Right atrium auricular region (tissue), 2 donors: ENCODE results near the gene CFTR. TPM values are rescaled to one million over a fixed set of nuclear protein-coding genes. Genes with fewer than 3 reads are reported as not detected.
A peak's percentile ranks its signal among the peaks of the same experiment; 100 is the strongest.
"Not testable (repeated sequence)": the region's sequence is repeated elsewhere in the genome, so short reads cannot be mapped to it uniquely, and the experiment has no call there.

Source experiments
- DNase-seq: peaks from one replicate; pipeline ENCODE4 v3.0.0-alpha.2; 2019; ENCODE audit warnings: low spot score
- H3K27ac ChIP-seq, 2 donors: fragments of 200-600 bp; sonication (generic); 1 replicate in 1 of 2; 2 replicates in 1 of 2; pipeline ENCODE4 v1.5.1; 2016 to 2019
- H3K27me3 ChIP-seq, 2 donors: fragments of 200-600 bp; sonication (generic); one replicate each; pipeline versions ENCODE4 v1.5.1 to v1.6.0; 2017 to 2019
- H3K36me3 ChIP-seq: fragments of 200-600 bp; sonication (generic); one replicate; pipeline ENCODE4 v1.5.1; 2016
- H3K4me1 ChIP-seq, 2 donors: fragments of 200-600 bp; sonication (generic); one replicate each; pipeline versions ENCODE4 v1.5.1 to v1.6.0; 2017 to 2019
- H3K4me3 ChIP-seq, 2 donors: fragments of 200-600 bp; sonication (generic); 1 replicate in 1 of 2; 2 replicates in 1 of 2; pipeline ENCODE4 v1.5.1; 2017 to 2019; ENCODE audit warnings: mild to moderate bottlenecking in 1 of 2, moderate library complexity in 1 of 2
- H3K9me3 ChIP-seq, 2 donors: fragments of 200-600 bp; sonication (generic); one replicate each; pipeline ENCODE4 v1.5.1; 2019
- CTCF ChIP-seq, 2 donors: fragments of 200-600 bp; sonication (generic); IDR thresholded peaks; one replicate each; pipeline ENCODE4 v1.5.1; 2019; ENCODE audit warnings: antibody characterized with exemption in 2 of 2
- total RNA-seq, 2 donors: library from RNA; depleted of rRNA; stranded (reverse); fragments of >200 nt; gene quantifications; one replicate each; pipeline ENCODE4 v1.1.0, GENCODE V29; 2016

The CFTR gene
- total RNA-seq, 2 donors from 2014 or later: 0.67 to 1.3 TPM

GRCh38 chr7:117448655-117449054 lies 31.2 kb upstream of the CFTR start:
- Histone ChIP-seq H3K27me3 (no peaks in the 10 kb centered on the region), H3K36me3 (no peaks in the 10 kb centered on the region), H3K27ac (no peak overlapping the region), H3K4me3 (no peak overlapping the region), H3K9me3 (peaks cover 0 to 10% of the 10 kb centered on the region in 2 donors), H3K4me1 (no peaks in the 10 kb centered on the region)
- no peak for DNase-seq
- no peak for TF ChIP-seq CTCF (IDR thresholded peaks at IDR 0.05)

- TF ChIP-seq CTCF (IDR thresholded peaks at IDR 0.05): peak in 1 of 2 donors; percentile 66
- DNase-seq: no peak
- Histone ChIP-seq H3K27me3 (no peaks in the 10 kb centered on the region), H3K36me3 (no peaks in the 10 kb centered on the region), H3K4me3 (no peak overlapping the region), H3K9me3 (no peaks in the 10 kb centered on the region), H3K27ac (no peak overlapping the region), H3K4me1 (no peaks in the 10 kb centered on the region)
Observed at GRCh38 chr7:117458977-117459583, 20.7 kb upstream of the CFTR start.

- no peaks in the 10 kb centered on the region for H3K36me3 ChIP-seq
- H3K27ac ChIP-seq: no peak overlapping the region
- H3K9me3 ChIP-seq: no peaks in the 10 kb centered on the region
- no peaks in the 10 kb centered on the region for H3K4me1 ChIP-seq
- no peak for TF ChIP-seq CTCF (IDR thresholded peaks at IDR 0.05)
- DNase-seq: no peak
- H3K4me3 ChIP-seq: no peak overlapping the region
- no peaks in the 10 kb centered on the region for H3K27me3 ChIP-seq
Observed at GRCh38 chr7:117459735-117460134, 20.1 kb upstream of the CFTR start.

GRCh38 chr7:117460815-117461214 lies 19.0 kb upstream of the CFTR start:
- DNase-seq, H3K9me3 ChIP-seq, H3K4me1 ChIP-seq, H3K36me3 ChIP-seq, H3K27me3 ChIP-seq, H3K4me3 ChIP-seq, H3K27ac ChIP-seq: not testable (repeated sequence)

GRCh38 chr7:117468174-117468573 lies 11.7 kb upstream of the CFTR start:
- H3K36me3 ChIP-seq: no peaks in the 10 kb centered on the region
- DNase-seq: no peak
- H3K27ac ChIP-seq: no peak overlapping the region
- no peak overlapping the region for H3K4me3 ChIP-seq
- no peaks in the 10 kb centered on the region for H3K9me3 ChIP-seq
- no peak for TF ChIP-seq CTCF (IDR thresholded peaks at IDR 0.05)
- no peaks in the 10 kb centered on the region for H3K27me3 ChIP-seq
- H3K4me1 ChIP-seq: no peaks in the 10 kb centered on the region

- no peak for TF ChIP-seq CTCF (IDR thresholded peaks at IDR 0.05)
- Histone ChIP-seq H3K36me3 (no peaks in the 10 kb centered on the region), H3K4me3 (no peak overlapping the region), H3K27ac (no peak overlapping the region), H3K4me1 (no peaks in the 10 kb centered on the region), H3K27me3 (no peaks in the 10 kb centered on the region), H3K9me3 (no peaks in the 10 kb centered on the region)
- no peak for DNase-seq
Observed at GRCh38 chr7:117470777-117471176, 9.0 kb upstream of the CFTR start.
